GM19351 (cell line): ENCODE measurements around the gene TMEM250.

ENCODE experiments used
- ATAC-seq: cut with Tn5 transposase; IDR thresholded peaks from one replicate; pipeline ENCODE4 v1.9.1; 2021; ENCODE audit warnings: mild to moderate bottlenecking, moderate library complexity; ENCODE audit not compliant: unreplicated experiment

Gene TMEM250

GRCh38 chr9:136096505-136097001 lies 22.1 kb downstream of the TMEM250 start:
- ATAC-seq: no peak

- ATAC-seq: no peak
Observed at GRCh38 chr9:136095070-136096058, 23.3 kb downstream of the TMEM250 start, which contains the start of gene NACC2. Gene NACC2 (minus strand): TSS chr9:136095289. CDS start chr9:136050521, 44,768 bp downstream.

- ATAC-seq: no peak
Observed at GRCh38 chr9:136093995-136094881, 24.4 kb downstream of the TMEM250 start.

GRCh38 chr9:136093346-136093986 lies 25.2 kb downstream of the TMEM250 start:
- no peak for ATAC-seq

GRCh38 chr9:136092741-136093140 lies 25.9 kb downstream of the TMEM250 start:
- no peak for ATAC-seq

- ATAC-seq: no peak
Observed at GRCh38 chr9:136092353-136092650, 26.4 kb downstream of the TMEM250 start.

- ATAC-seq: no peak
Observed at GRCh38 chr9:136091582-136092352, 26.9 kb downstream of the TMEM250 start.

GRCh38 chr9:136090768-136091581 lies 27.7 kb downstream of the TMEM250 start:
- ATAC-seq: no peak

- ATAC-seq: no peak
Observed at GRCh38 chr9:136090056-136090735, 28.5 kb downstream of the TMEM250 start.

- ATAC-seq: no peak
Observed at GRCh38 chr9:136089697-136090045, 29.0 kb downstream of the TMEM250 start.

GRCh38 chr9:136088939-136089696 lies 29.6 kb downstream of the TMEM250 start:
- no peak for ATAC-seq

- no peak for ATAC-seq
Observed at GRCh38 chr9:136088481-136088938, 30.2 kb downstream of the TMEM250 start.

GRCh38 chr9:136087741-136088480 lies 30.8 kb downstream of the TMEM250 start:
- no peak for ATAC-seq

GRCh38 chr9:136086951-136087740 lies 31.5 kb downstream of the TMEM250 start:
- no peak for ATAC-seq

GRCh38 chr9:136086213-136086881 lies 32.3 kb downstream of the TMEM250 start:
- no peak for ATAC-seq

GRCh38 chr9:136085815-136086212 lies 32.9 kb downstream of the TMEM250 start:
- ATAC-seq: no peak
